ENCODE results near the gene MAG.

Gene MAG

GRCh38 chr19:35294328-35294727, 2.4 kb downstream of the MAG start:
- Histone ChIP-seq H4K20me1 (ENCODE audit: insufficient read depth, low read length) (no peaks in the 10 kb centered on the region), H3K27me3 (ENCODE audit: low read depth, low read length) (peaks cover 41% of the 10 kb centered on the region), H3K4me3 (ENCODE audit: low read length) (no peak overlapping the region), H3K4me1 (ENCODE audit: low read length) (0 out of 2 replicates have a peak, but pooled peaks cover 4% of the 10 kb centered on the region), H3K36me3 (replicated peaks; ENCODE audit: low read depth, low read length) (no peaks in the 10 kb centered on the region), H3K27ac (ENCODE audit: low read length) (no peak overlapping the region), H3K9me3 (ENCODE audit: insufficient read depth, low read length) (no peaks in the 10 kb centered on the region), H2AFZ (ENCODE audit: low read depth, low read length) (no peak overlapping the region), H3K9ac (ENCODE audit: low read length) (no peak overlapping the region), H3K79me2 (ENCODE audit: low read length) (no peaks in the 10 kb centered on the region), H3K4me2 (ENCODE audit: low read length) (no peak overlapping the region)
- TF ChIP-seq, protein P1, sequence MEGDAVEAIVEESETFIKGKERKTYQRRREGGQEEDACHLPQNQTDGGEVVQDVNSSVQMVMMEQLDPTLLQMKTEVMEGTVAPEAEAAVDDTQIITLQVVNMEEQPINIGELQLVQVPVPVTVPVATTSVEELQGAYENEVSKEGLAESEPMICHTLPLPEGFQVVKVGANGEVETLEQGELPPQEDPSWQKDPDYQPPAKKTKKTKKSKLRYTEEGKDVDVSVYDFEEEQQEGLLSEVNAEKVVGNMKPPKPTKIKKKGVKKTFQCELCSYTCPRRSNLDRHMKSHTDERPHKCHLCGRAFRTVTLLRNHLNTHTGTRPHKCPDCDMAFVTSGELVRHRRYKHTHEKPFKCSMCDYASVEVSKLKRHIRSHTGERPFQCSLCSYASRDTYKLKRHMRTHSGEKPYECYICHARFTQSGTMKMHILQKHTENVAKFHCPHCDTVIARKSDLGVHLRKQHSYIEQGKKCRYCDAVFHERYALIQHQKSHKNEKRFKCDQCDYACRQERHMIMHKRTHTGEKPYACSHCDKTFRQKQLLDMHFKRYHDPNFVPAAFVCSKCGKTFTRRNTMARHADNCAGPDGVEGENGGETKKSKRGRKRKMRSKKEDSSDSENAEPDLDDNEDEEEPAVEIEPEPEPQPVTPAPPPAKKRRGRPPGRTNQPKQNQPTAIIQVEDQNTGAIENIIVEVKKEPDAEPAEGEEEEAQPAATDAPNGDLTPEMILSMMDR (IDR thresholded peaks at IDR 0.05; ENCODE audit: low read depth, low read length), result no peak
- TF ChIP-seq EZH2phosphoT487 (IDR thresholded peaks at IDR 0.05; ENCODE audit: low read depth), result no peak

- H2AFZ ChIP-seq (ENCODE audit: low read depth, low read length), result no peak overlapping the region
- H3K9me3 ChIP-seq (ENCODE audit: insufficient read depth, low read length), result no peaks in the 10 kb centered on the region
- no peaks in the 10 kb centered on the region for H3K36me3 ChIP-seq (replicated peaks; ENCODE audit: low read depth, low read length)
- H3K9ac ChIP-seq (ENCODE audit: low read length), result no peak overlapping the region
- H4K20me1 ChIP-seq (ENCODE audit: insufficient read depth, low read length), result no peaks in the 10 kb centered on the region
- peaks cover 41% of the 10 kb centered on the region for H3K27me3 ChIP-seq (ENCODE audit: low read depth, low read length)
- no peaks in the 10 kb centered on the region for H3K79me2 ChIP-seq (ENCODE audit: low read length)
- H3K27ac ChIP-seq (ENCODE audit: low read length), result no peak overlapping the region
- H3K4me3 ChIP-seq (ENCODE audit: low read length), result no peak overlapping the region
- TF ChIP-seq, protein P1 (IDR thresholded peaks at IDR 0.05; ENCODE audit: low read depth, low read length), result no peak
- H3K4me2 ChIP-seq (ENCODE audit: low read length), result no peak overlapping the region
- H3K4me1 ChIP-seq (ENCODE audit: low read length), result 0 out of 2 replicates have a peak, but pooled peaks cover 4% of the 10 kb centered on the region
Observed at GRCh38 chr19:35294859-35295791, 3.2 kb downstream of the MAG start.

GRCh38 chr19:35295792-35296462, 4.0 kb downstream of the MAG start:
- Histone ChIP-seq H3K36me3 (replicated peaks; ENCODE audit: low read depth, low read length) (no peaks in the 10 kb centered on the region), H3K4me2 (ENCODE audit: low read length) (no peak overlapping the region), H3K79me2 (ENCODE audit: low read length) (no peaks in the 10 kb centered on the region), H3K27me3 (ENCODE audit: low read depth, low read length) (peaks cover 37% of the 10 kb centered on the region), H3K4me1 (ENCODE audit: low read length) (0 out of 2 replicates have a peak, but pooled peaks cover 4% of the 10 kb centered on the region), H3K27ac (ENCODE audit: low read length) (no peak overlapping the region), H2AFZ (ENCODE audit: low read depth, low read length) (no peak overlapping the region), H4K20me1 (ENCODE audit: insufficient read depth, low read length) (no peaks in the 10 kb centered on the region), H3K4me3 (ENCODE audit: low read length) (no peak overlapping the region), H3K9ac (ENCODE audit: low read length) (no peak overlapping the region), H3K9me3 (ENCODE audit: insufficient read depth, low read length) (no peaks in the 10 kb centered on the region)
- no peak for TF ChIP-seq EZH2phosphoT487 (IDR thresholded peaks at IDR 0.05; ENCODE audit: low read depth)
- TF ChIP-seq, protein P1 (IDR thresholded peaks at IDR 0.05; ENCODE audit: low read depth, low read length), result no peak

Measured in OCI-LY3 (cell line).